Liver (tissue), 9 donors: ENCODE results near the gene HTR7. TPM values are rescaled to one million over a fixed set of nuclear protein-coding genes. Genes with fewer than 3 reads are reported as not detected.

Experiments used
- DNase-seq: peaks from one replicate; pipeline ENCODE4 v3.0.0-alpha.2; 2017; ENCODE audit warnings: low spot score
- H3K27ac ChIP-seq, 2 donors: one replicate each; pipeline ENCODE4 v1.7.0; 2013; ENCODE audit warnings: inconsistent platforms in 2 of 2, low read length in 2 of 2, control low read depth in 1 of 2, low read depth in 1 of 2, mild to moderate bottlenecking in 1 of 2
- H3K27me3 ChIP-seq, 4 donors: one replicate each; pipeline versions ENCODE4 v1.6.1 to v1.7.0; 2013; ENCODE audit warnings: low read length in 3 of 4, inconsistent platforms in 1 of 4, mild to moderate bottlenecking in 1 of 4, moderate library complexity in 1 of 4; ENCODE audit not compliant: control insufficient read depth in 4 of 4, insufficient read depth in 4 of 4
- H3K36me3 ChIP-seq, 4 donors: one replicate each; pipeline versions ENCODE4 v1.6.1 to v1.7.0; 2013; ENCODE audit warnings: low read length in 3 of 4, mild to moderate bottlenecking in 3 of 4, low read depth in 1 of 4, moderate library complexity in 1 of 4; ENCODE audit not compliant: control insufficient read depth in 4 of 4, insufficient read depth in 3 of 4
- H3K4me1 ChIP-seq, 4 donors: one replicate each; pipeline versions ENCODE4 v1.6.1 to v1.7.0; 2013; ENCODE audit warnings: low read length in 3 of 4, mild to moderate bottlenecking in 3 of 4, moderate library complexity in 1 of 4; ENCODE audit not compliant: control insufficient read depth in 4 of 4, insufficient read depth in 4 of 4
- H3K4me3 ChIP-seq, 3 donors: one replicate each; pipeline versions ENCODE4 v1.6.1 to v1.7.0; 2013; ENCODE audit warnings: low read length in 3 of 3, control low read depth in 1 of 3, low read depth in 1 of 3, mild to moderate bottlenecking in 1 of 3
- H3K9ac ChIP-seq, 2 donors: one replicate each; pipeline ENCODE4 v1.7.0; 2013; ENCODE audit warnings: low read length in 2 of 2, mild to moderate bottlenecking in 2 of 2, moderate library complexity in 2 of 2, control low read depth in 1 of 2, low read depth in 1 of 2
- H3K9me3 ChIP-seq, 4 donors: one replicate each; pipeline versions ENCODE4 v1.6.1 to v1.7.0; 2013; ENCODE audit warnings: low read length in 3 of 4; ENCODE audit not compliant: control insufficient read depth in 4 of 4
- EGR1 ChIP-seq, 2 donors: IDR thresholded peaks; 2 replicates each; pipeline ENCODE4 v1.6.1; 2016 to 2018; ENCODE audit warnings: antibody characterized with exemption in 2 of 2, low read depth in 2 of 2
- FOXA1 ChIP-seq: IDR thresholded peaks from 2 replicates; pipeline ENCODE4 v1.6.1; 2016; ENCODE audit warnings: antibody characterized with exemption
- FOXA2 ChIP-seq: IDR thresholded peaks from 2 replicates; pipeline ENCODE4 v1.6.1; 2016; ENCODE audit warnings: antibody characterized with exemption
- GABPA ChIP-seq, 2 donors: IDR thresholded peaks in 1 of 2; conservative IDR thresholded peaks in 1 of 2; 2 replicates each; pipeline ENCODE4 v1.6.1; 2016; ENCODE audit warnings: antibody characterized with exemption in 2 of 2, mild to moderate bottlenecking in 1 of 2, moderate library complexity in 1 of 2
- HNF4A ChIP-seq, 2 donors: conservative IDR thresholded peaks; 2 replicates each; pipeline ENCODE4 v1.6.1; 2016; ENCODE audit warnings: antibody characterized with exemption in 2 of 2, mild to moderate bottlenecking in 2 of 2
- HNF4G ChIP-seq: IDR thresholded peaks from 2 replicates; pipeline ENCODE4 v1.6.1; 2016; ENCODE audit warnings: antibody characterized with exemption
- JUND ChIP-seq, 2 donors: IDR thresholded peaks; 2 replicates each; pipeline ENCODE4 v1.6.1; 2016; ENCODE audit warnings: antibody characterized with exemption in 2 of 2
- NR2F2 ChIP-seq: IDR thresholded peaks from 2 replicates; pipeline ENCODE4 v1.6.1; 2016; ENCODE audit warnings: antibody characterized with exemption
- RXRA ChIP-seq, 2 donors: IDR thresholded peaks; 2 replicates each; pipeline ENCODE4 v1.6.1; 2017 to 2018; ENCODE audit warnings: antibody characterized with exemption in 2 of 2, mild to moderate bottlenecking in 1 of 2
- SP1 ChIP-seq: IDR thresholded peaks from 2 replicates; pipeline ENCODE4 v1.6.1; 2018; ENCODE audit warnings: antibody characterized with exemption, mild to moderate bottlenecking
- TAF1 ChIP-seq: conservative IDR thresholded peaks from 2 replicates; pipeline ENCODE4 v1.6.1; 2016; ENCODE audit warnings: antibody characterized with exemption, mild to moderate bottlenecking
- WGBS: extraction: QIAGEN DNeasy Blood & Tissue Kit; methylation state at CpG from one replicate; pipeline ENCODE4 v1.1.7; 2013; 5-methylcytosine and 5-hydroxymethylcytosine counted together
- polyA plus RNA-seq, 2 donors: library from polyadenylated mRNA; stranded (reverse) in 1 of 2; unstranded in 1 of 2; fragments of 200-250 nt in 1 of 2; fragments of >200 nt in 1 of 2; fragmentation: Nextera tagmentation in 1 of 2; extraction: Ambion mirVana in 1 of 2; gene quantifications; one replicate each; pipeline versions ENCODE4 v1.2.1 to v1.2.3, GENCODE V29; 2013 to 2015
- total RNA-seq, 2 donors: library from RNA; depleted of rRNA; stranded (reverse); fragments of >200 nt; gene quantifications; one replicate each; pipeline ENCODE4 v1.2.3, GENCODE V29; 2014
- TF ChIP-seq, protein P1 (sequence below): IDR thresholded peaks from 2 replicates; pipeline ENCODE4 v1.6.1; 2016; ENCODE audit warnings: antibody characterized with exemption
- TF ChIP-seq, protein P2 (sequence below): IDR thresholded peaks from 2 replicates; pipeline ENCODE4 v1.6.1; 2016; ENCODE audit warnings: antibody characterized with exemption
- TF ChIP-seq, protein P3 (sequence below): IDR thresholded peaks from 2 replicates; pipeline ENCODE4 v1.6.1; 2016; ENCODE audit warnings: antibody characterized with exemption
- TF ChIP-seq, protein P4 (sequence below): IDR thresholded peaks from 2 replicates; pipeline ENCODE4 v1.6.1; 2016; ENCODE audit warnings: antibody characterized with exemption, mild to moderate bottlenecking
- donor health status: healthy.
- donor health status: healthy.
- donor health status: healthy.
- donor health status: healthy.
- donor health status: healthy.

The HTR7 gene
- total and polyA plus RNA-seq, 4 donors = 0.17 to 0.61 (median 0.18) TPM; not detected in 1

DNA sequence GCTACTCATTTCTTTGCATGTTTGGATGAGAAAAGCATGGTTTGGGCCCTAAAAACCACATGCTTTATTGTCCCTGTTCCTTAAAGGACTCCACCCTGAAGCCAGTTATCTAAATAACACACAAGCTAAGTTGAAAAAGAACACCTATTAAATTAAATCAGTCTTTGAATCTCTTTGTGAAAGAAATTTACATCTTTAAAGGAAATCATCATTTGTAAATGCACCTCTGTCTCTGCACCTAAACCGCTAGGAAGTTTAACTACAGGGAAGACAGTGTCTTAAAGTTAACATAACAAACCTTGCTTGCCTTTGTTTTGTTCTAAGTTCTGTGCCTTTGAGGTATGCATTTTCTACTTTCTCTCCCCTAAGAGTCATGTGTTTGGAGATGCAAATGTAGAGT lies 52.6 kb downstream of the HTR7 start:
- H3K27ac ChIP-seq = no peak overlapping the region
- no peak for DNase-seq
- peaks cover 0 to 2% (median under 1%) of the 10 kb centered on the region in 4 donors for H3K9me3 ChIP-seq
- no peaks in the 10 kb centered on the region for H3K4me1 ChIP-seq
- H3K36me3 ChIP-seq = no peaks in the 10 kb centered on the region
- TF ChIP-seq FOXA1 = no peak
- H3K9ac ChIP-seq = no peak overlapping the region
- H3K4me3 ChIP-seq = no peak overlapping the region
- 71% methylated on average over 1 of the region's 1 CpG for WGBS
- no peaks in the 10 kb centered on the region for H3K27me3 ChIP-seq

DNA sequence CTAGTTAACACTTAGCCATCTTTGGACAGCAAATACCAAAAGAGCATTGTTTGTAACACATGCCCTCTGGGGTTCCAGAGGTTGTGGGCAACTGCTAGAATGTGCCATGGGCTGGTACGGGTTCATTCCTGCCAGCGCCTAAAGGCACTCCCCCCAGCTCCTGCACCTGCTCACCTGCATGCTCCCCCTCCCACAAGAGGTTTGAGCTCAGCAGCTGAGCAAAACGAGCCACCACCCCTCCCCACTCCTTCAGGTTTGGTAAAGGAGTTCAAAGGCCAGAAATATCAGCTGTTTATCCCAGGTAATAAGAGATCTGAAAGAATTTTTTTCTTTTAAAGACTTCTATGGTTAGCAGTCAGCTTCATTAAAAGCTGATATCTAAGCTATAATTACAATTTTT lies 53.5 kb downstream of the HTR7 start:
- TF ChIP-seq FOXA1 = no peak
- TF ChIP-seq, protein P1, sequence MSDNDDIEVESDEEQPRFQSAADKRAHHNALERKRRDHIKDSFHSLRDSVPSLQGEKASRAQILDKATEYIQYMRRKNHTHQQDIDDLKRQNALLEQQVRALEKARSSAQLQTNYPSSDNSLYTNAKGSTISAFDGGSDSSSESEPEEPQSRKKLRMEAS = no peak
- TF ChIP-seq EGR1 (IDR thresholded peaks at IDR 0.05; ENCODE audit: low read depth in 2 of 2) = no peak
- no peak for TF ChIP-seq GABPA (IDR thresholded peaks at IDR 0.05 in 1 of 2, conservative IDR thresholded peaks at IDR 0.05 in 1 of 2)
- TF ChIP-seq, protein P2, sequence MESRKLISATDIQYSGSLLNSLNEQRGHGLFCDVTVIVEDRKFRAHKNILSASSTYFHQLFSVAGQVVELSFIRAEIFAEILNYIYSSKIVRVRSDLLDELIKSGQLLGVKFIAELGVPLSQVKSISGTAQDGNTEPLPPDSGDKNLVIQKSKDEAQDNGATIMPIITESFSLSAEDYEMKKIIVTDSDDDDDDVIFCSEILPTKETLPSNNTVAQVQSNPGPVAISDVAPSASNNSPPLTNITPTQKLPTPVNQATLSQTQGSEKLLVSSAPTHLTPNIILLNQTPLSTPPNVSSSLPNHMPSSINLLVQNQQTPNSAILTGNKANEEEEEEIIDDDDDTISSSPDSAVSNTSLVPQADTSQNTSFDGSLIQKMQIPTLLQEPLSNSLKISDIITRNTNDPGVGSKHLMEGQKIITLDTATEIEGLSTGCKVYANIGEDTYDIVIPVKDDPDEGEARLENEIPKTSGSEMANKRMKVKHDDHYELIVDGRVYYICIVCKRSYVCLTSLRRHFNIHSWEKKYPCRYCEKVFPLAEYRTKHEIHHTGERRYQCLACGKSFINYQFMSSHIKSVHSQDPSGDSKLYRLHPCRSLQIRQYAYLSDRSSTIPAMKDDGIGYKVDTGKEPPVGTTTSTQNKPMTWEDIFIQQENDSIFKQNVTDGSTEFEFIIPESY = no peak
- no peak for TF ChIP-seq FOXA2
- TF ChIP-seq RXRA (IDR thresholded peaks at IDR 0.05) = no peak
- TF ChIP-seq, protein P3, sequence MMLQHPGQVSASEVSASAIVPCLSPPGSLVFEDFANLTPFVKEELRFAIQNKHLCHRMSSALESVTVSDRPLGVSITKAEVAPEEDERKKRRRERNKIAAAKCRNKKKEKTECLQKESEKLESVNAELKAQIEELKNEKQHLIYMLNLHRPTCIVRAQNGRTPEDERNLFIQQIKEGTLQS = no peak
- no peak for TF ChIP-seq SP1
- TF ChIP-seq JUND (IDR thresholded peaks at IDR 0.05) = no peak
- TF ChIP-seq HNF4G = no peak
- no peak for TF ChIP-seq TAF1
- TF ChIP-seq HNF4A (conservative IDR thresholded peaks at IDR 0.05) = no peak
- TF ChIP-seq, protein P4, sequence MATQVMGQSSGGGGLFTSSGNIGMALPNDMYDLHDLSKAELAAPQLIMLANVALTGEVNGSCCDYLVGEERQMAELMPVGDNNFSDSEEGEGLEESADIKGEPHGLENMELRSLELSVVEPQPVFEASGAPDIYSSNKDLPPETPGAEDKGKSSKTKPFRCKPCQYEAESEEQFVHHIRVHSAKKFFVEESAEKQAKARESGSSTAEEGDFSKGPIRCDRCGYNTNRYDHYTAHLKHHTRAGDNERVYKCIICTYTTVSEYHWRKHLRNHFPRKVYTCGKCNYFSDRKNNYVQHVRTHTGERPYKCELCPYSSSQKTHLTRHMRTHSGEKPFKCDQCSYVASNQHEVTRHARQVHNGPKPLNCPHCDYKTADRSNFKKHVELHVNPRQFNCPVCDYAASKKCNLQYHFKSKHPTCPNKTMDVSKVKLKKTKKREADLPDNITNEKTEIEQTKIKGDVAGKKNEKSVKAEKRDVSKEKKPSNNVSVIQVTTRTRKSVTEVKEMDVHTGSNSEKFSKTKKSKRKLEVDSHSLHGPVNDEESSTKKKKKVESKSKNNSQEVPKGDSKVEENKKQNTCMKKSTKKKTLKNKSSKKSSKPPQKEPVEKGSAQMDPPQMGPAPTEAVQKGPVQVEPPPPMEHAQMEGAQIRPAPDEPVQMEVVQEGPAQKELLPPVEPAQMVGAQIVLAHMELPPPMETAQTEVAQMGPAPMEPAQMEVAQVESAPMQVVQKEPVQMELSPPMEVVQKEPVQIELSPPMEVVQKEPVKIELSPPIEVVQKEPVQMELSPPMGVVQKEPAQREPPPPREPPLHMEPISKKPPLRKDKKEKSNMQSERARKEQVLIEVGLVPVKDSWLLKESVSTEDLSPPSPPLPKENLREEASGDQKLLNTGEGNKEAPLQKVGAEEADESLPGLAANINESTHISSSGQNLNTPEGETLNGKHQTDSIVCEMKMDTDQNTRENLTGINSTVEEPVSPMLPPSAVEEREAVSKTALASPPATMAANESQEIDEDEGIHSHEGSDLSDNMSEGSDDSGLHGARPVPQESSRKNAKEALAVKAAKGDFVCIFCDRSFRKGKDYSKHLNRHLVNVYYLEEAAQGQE = no peak
- TF ChIP-seq NR2F2 = no peak
- H3K9me3 ChIP-seq = peaks cover 0 to 5% (median 3%) of the 10 kb centered on the region in 4 donors
- no peak overlapping the region for H3K27ac ChIP-seq
- H3K4me3 ChIP-seq = no peak overlapping the region
- no peak for DNase-seq
- no peak overlapping the region for H3K9ac ChIP-seq
- no peaks in the 10 kb centered on the region for H3K4me1 ChIP-seq
- H3K27me3 ChIP-seq = no peaks in the 10 kb centered on the region
- H3K36me3 ChIP-seq = no peaks in the 10 kb centered on the region
- 65% methylated on average over 3 of the region's 3 CpGs for WGBS
